SK-N-SH (cell line): ENCODE measurements around the gene GALNT6. TPM values are rescaled to one million over a fixed set of nuclear protein-coding genes. Genes with fewer than 3 reads are reported as not detected.

ENCODE experiments used
- CTCF ChIA-PET: fragments of 300-600, 350-600 bp; formaldehyde crosslinking; extraction: SDS; loops from one replicate; lab custom pipeline; 2021; lab: Yijun Ruan, JAX
- POLR2A ChIA-PET: fragments of 350-600 bp; sonication (Branson Sonifier 250); formaldehyde crosslinking; extraction: SDS; loops from one replicate; lab custom pipeline; 2020; ENCODE audit warnings: antibody characterized with exemption, inconsistent platforms; lab: Yijun Ruan, JAX
- DNase-seq: peaks from one replicate; pipeline ENCODE4 v3.0.0; 2012
- H2AFZ ChIP-seq: fragments of 200-600 bp; sonication (generic); 2 replicates; pipeline ENCODE4 v1.8.1; 2016; ENCODE audit warnings: antibody characterized with exemption, mild to moderate bottlenecking, low read depth
- H3F3A ChIP-seq: fragments of 200-600 bp; sonication (generic); replicated peaks from 2 replicates; pipeline ENCODE3; 2016; ENCODE audit warnings: antibody characterized with exemption, mild to moderate bottlenecking; ENCODE audit not compliant: insufficient read depth
- H3K27ac ChIP-seq, 2 experiments: fragments of 200-500 bp in 1 of 2; fragments of 200-600 bp in 1 of 2; sonication (Bioruptor generic) in 1 of 2; sonication (generic), shearing (Covaris generic) in 1 of 2; 2 replicates each; pipeline versions ENCODE4 v1.5.1 to v1.6.1; 2014 to 2016; ENCODE audit warnings: low read depth in 2 of 2, inconsistent platforms in 1 of 2, low read length in 1 of 2, mild to moderate bottlenecking in 1 of 2, mixed read lengths in 1 of 2
- H3K27me3 ChIP-seq: fragments of 200-600 bp; sonication (generic), shearing (Covaris generic); 2 replicates; pipeline ENCODE4 v1.6.1; 2016; ENCODE audit warnings: mixed run types; ENCODE audit not compliant: insufficient read depth
- H3K36me3 ChIP-seq, 2 experiments: fragments of 200-500 bp in 1 of 2; fragments of 200-600 bp in 1 of 2; sonication (Bioruptor generic) in 1 of 2; sonication (generic) in 1 of 2; replicated peaks in 1 of 2; 2 replicates each; pipeline versions ENCODE3 to v1.5.1; 2014 to 2016; ENCODE audit warnings: low read length in 1 of 2, mild to moderate bottlenecking in 1 of 2; ENCODE audit not compliant: insufficient read depth in 2 of 2, control insufficient read depth in 1 of 2
- H3K4me1 ChIP-seq, 2 experiments: fragments of 200-500 bp in 1 of 2; fragments of 200-600 bp in 1 of 2; sonication (Bioruptor generic) in 1 of 2; sonication (generic), shearing (Covaris generic) in 1 of 2; 2 replicates each; pipeline versions ENCODE4 v1.5.1 to v1.6.1; 2014 to 2016; ENCODE audit warnings: low read depth in 1 of 2, low read length in 1 of 2, mixed run types in 1 of 2; ENCODE audit not compliant: insufficient read depth in 2 of 2, control insufficient read depth in 1 of 2
- H3K4me2 ChIP-seq: fragments of 200-600 bp; sonication (generic), shearing (Covaris generic); 2 replicates; pipeline ENCODE4 v1.6.1; 2017; ENCODE audit warnings: mixed run types
- H3K4me3 ChIP-seq, 2 experiments: fragments of 200-500 bp in 1 of 2; fragments of 200-600 bp in 1 of 2; sonication (Bioruptor generic) in 1 of 2; sonication (generic), shearing (Covaris generic) in 1 of 2; 2 replicates each; pipeline versions ENCODE4 v1.5.1 to v1.8.1; 2014 to 2016; ENCODE audit warnings: low read depth in 2 of 2, inconsistent platforms in 1 of 2, low read length in 1 of 2, mild to moderate bottlenecking in 1 of 2, mixed read lengths in 1 of 2, moderate library complexity in 1 of 2
- H3K79me2 ChIP-seq: fragments of 200-600 bp; sonication (generic); 2 replicates; pipeline ENCODE4 v1.8.1; 2017; ENCODE audit warnings: mild to moderate bottlenecking; ENCODE audit not compliant: insufficient read depth
- H3K9ac ChIP-seq: fragments of 200-600 bp; sonication (generic); 2 replicates; pipeline ENCODE4 v1.6.1; 2017; ENCODE audit warnings: mixed run types
- H3K9me2 ChIP-seq: fragments of 200-600 bp; sonication (generic); 2 replicates; pipeline ENCODE4 v1.6.1; 2017; ENCODE audit warnings: mixed run types
- H3K9me3 ChIP-seq: fragments of 200-600 bp; sonication (generic); 2 replicates; pipeline ENCODE4 v1.6.1; 2017; ENCODE audit warnings: mixed run types, mild to moderate bottlenecking, moderate library complexity
- H4K20me1 ChIP-seq: fragments of 200-600 bp; sonication (generic); 2 replicates; pipeline ENCODE4 v1.6.1; 2017; ENCODE audit warnings: mild to moderate bottlenecking, mixed run types; ENCODE audit not compliant: insufficient read depth
- EP300 ChIP-seq, 2 experiments: IDR thresholded peaks; 2 replicates each; pipeline versions ENCODE4 v1.4.0 to v1.6.1; 2012; ENCODE audit warnings: borderline replicate concordance in 1 of 2, low read depth in 1 of 2, low read length in 1 of 2
- GATA2 ChIP-seq: sonication (generic); formaldehyde crosslinking; IDR thresholded peaks from 2 replicates; pipeline ENCODE4 v1.5.0; 2020; ENCODE audit warnings: mild to moderate bottlenecking, missing genetic modification reagents
- JUND ChIP-seq: IDR thresholded peaks from 2 replicates; pipeline ENCODE4 v1.4.0; 2012
- MXI1 ChIP-seq: IDR thresholded peaks from 2 replicates; pipeline ENCODE4 v1.6.1; 2012; ENCODE audit warnings: mild to moderate bottlenecking, low read depth, low read length, improper control_type of control experiment
- PBX3 ChIP-seq: IDR thresholded peaks from 2 replicates; pipeline ENCODE4; 2012
- REST ChIP-seq: IDR thresholded peaks from 2 replicates; pipeline ENCODE4 v1.6.1; 2012; ENCODE audit warnings: mild to moderate bottlenecking, low read depth, low read length, moderate library complexity
- TAF1 ChIP-seq: IDR thresholded peaks from 2 replicates; pipeline ENCODE4 v1.6.1; 2012; ENCODE audit warnings: low read depth, mild to moderate bottlenecking, low read length, moderate library complexity, borderline replicate concordance
- TCF12 ChIP-seq: IDR thresholded peaks from 2 replicates; pipeline ENCODE4 v1.4.0; 2012
- USF1 ChIP-seq: IDR thresholded peaks from 2 replicates; pipeline ENCODE4 v1.4.0; 2012; ENCODE audit warnings: low read depth, borderline replicate concordance
- USF2 ChIP-seq: fragments of 150-350 bp; IDR thresholded peaks from 2 replicates; pipeline ENCODE4 v1.6.1; 2017; ENCODE audit warnings: antibody characterized with exemption, low read length, low read depth, borderline replicate concordance
- YY1 ChIP-seq: IDR thresholded peaks from 2 replicates; pipeline ENCODE4 v1.4.0; 2012; ENCODE audit warnings: low read depth, mild to moderate bottlenecking
- WGBS: methylation state at CpG from one replicate; pipeline ENCODE4 v1.1.6; 2017; ENCODE audit warnings: low lambda C conversion rate; 5-methylcytosine and 5-hydroxymethylcytosine counted together
- polyA plus RNA-seq, 3 experiments: library from polyadenylated mRNA; depleted of rRNA; stranded (reverse); fragments of >200 nt; gene quantifications; 2 replicates each; pipeline ENCODE4 v1.2.3, GENCODE V29; 2012

Gene GALNT6
- polyA plus RNA-seq, 1 of the 3 experiments (the other 2 are of a cell fraction): 0.74 TPM

GRCh38 chr12:51386351-51386750 lies 4.9 kb downstream of the GALNT6 start:
- ChIA-PET CTCF (interaction anchor here (0.6 to 2.8 kb wide), 9 partner anchors 9 to 489 kb away, joined by 3 to 10 read pairs (median 3); no protein-coding TSS in a partner anchor), POLR2A (no interaction called here)

More at GRCh38 chr12:51386351-51386750, 4.9 kb downstream of the GALNT6 start:
- Histone ChIP-seq H3K4me3 (no peak overlapping the region), H3K9ac (no peak overlapping the region), H3K79me2 (no peaks in the 10 kb centered on the region), H3F3A (peaks cover 7% of the 10 kb centered on the region), H3K27ac (no peak overlapping the region; a peak in 1 of 4 replicates), H3K9me3 (no peaks in the 10 kb centered on the region), H4K20me1 (no peaks in the 10 kb centered on the region), H2AFZ (no peak overlapping the region), H3K4me1 (peaks cover 0 to 51% of the 10 kb centered on the region in 2 experiments; a peak in 2 of 4 replicates), H3K36me3 (no peaks in the 10 kb centered on the region), H3K4me2 (no peak overlapping the region), H3K27me3 (no peaks in the 10 kb centered on the region), H3K9me2 (no peaks in the 10 kb centered on the region)
- TF ChIP-seq REST (no peak), GATA2 (CRISPR knock-in tag) (no peak), TAF1 (no peak), MXI1 (no peak), YY1 (no peak), TCF12 (no peak), EP300 (IDR thresholded peaks at IDR 0.05; ENCODE audit: borderline replicate concordance in 1 of 2, low read depth in 1 of 2, low read length in 1 of 2) (no peak), USF1 (no peak), JUND (no peak), USF2 (no peak), PBX3 (no peak)
- no peak for DNase-seq
- WGBS: 88% methylated on average over 4 of the region's 4 CpGs
